CD4-positive, alpha-beta memory T cell (primary cell): ENCODE measurements around the gene FYB2. TPM values are rescaled to one million over a fixed set of nuclear protein-coding genes. Genes with fewer than 3 reads are reported as not detected.

Experiments used
- CTCF ChIA-PET: fragments of 350-600 bp; sonication (Branson Sonifier 250); formaldehyde crosslinking; loops from one replicate; lab custom pipeline; 2021; ENCODE audit warnings: inconsistent platforms; ENCODE audit not compliant: partially characterized antibody; lab: Charles Lee
- POLR2A ChIA-PET: fragments of 350-600 bp; sonication (Branson Sonifier 250); formaldehyde crosslinking; loops from one replicate; lab custom pipeline; 2021; ENCODE audit not compliant: partially characterized antibody; lab: Charles Lee
- DNase-seq, 5 donors: peaks; one replicate each; pipeline versions ENCODE4 v3.0.0 to v3.0.0-alpha.2; 2020 to 2022; ENCODE audit warnings: mixed read lengths in 1 of 5
- H3K27ac ChIP-seq: one replicate; pipeline ENCODE4 v1.7.0; 2013; ENCODE audit warnings: low read depth, low read length
- H3K27me3 ChIP-seq: 2 replicates; pipeline ENCODE4 v1.7.0; 2013; ENCODE audit warnings: mild to moderate bottlenecking, low read length, moderate library complexity; ENCODE audit not compliant: insufficient read depth
- H3K36me3 ChIP-seq: 2 replicates; pipeline ENCODE4 v1.7.0; 2013; ENCODE audit warnings: mild to moderate bottlenecking, low read length, moderate library complexity; ENCODE audit not compliant: insufficient read depth
- H3K4me1 ChIP-seq: 2 replicates; pipeline ENCODE4 v1.7.0; 2013; ENCODE audit warnings: mild to moderate bottlenecking, low read length, moderate library complexity; ENCODE audit not compliant: insufficient read depth
- H3K4me3 ChIP-seq, 2 donors: one replicate each; pipeline ENCODE4 v1.7.0; 2013; ENCODE audit warnings: low read length in 2 of 2, mild to moderate bottlenecking in 1 of 2
- H3K9me3 ChIP-seq, 2 donors: one replicate each; pipeline ENCODE4 v1.7.0; 2013; ENCODE audit warnings: low read length in 2 of 2, control low read depth in 1 of 2; ENCODE audit not compliant: control insufficient read depth in 1 of 2
- H3K27ac Mint-ChIP-seq, 7 donors: one replicate each; pipeline ENCODE4 v1.8.0; 2020 to 2021; ENCODE audit warnings: mixed read lengths in 7 of 7, mild to moderate bottlenecking in 6 of 7, inconsistent platforms in 3 of 7, moderate library complexity in 3 of 7
- H3K27me3 Mint-ChIP-seq, 2 donors: one replicate each; pipeline ENCODE4 v1.8.0; 2020 to 2021; ENCODE audit warnings: mixed read lengths in 2 of 2
- H3K36me3 Mint-ChIP-seq, 2 donors: one replicate each; pipeline ENCODE4 v1.8.0; 2020 to 2021; ENCODE audit warnings: mixed read lengths in 2 of 2, inconsistent platforms in 1 of 2, mild to moderate bottlenecking in 1 of 2
- H3K4me1 Mint-ChIP-seq, 4 donors: one replicate each; pipeline ENCODE4 v1.8.0; 2020 to 2021; ENCODE audit warnings: mixed read lengths in 4 of 4, mild to moderate bottlenecking in 1 of 4
- H3K4me3 Mint-ChIP-seq, 8 donors: one replicate each; pipeline ENCODE4 v1.8.0; 2020 to 2021; ENCODE audit warnings: mixed read lengths in 8 of 8, mild to moderate bottlenecking in 7 of 8, moderate library complexity in 6 of 8, inconsistent platforms in 3 of 8
- H3K9me3 Mint-ChIP-seq, 8 donors: one replicate each; pipeline ENCODE4 v1.8.0; 2020 to 2021; ENCODE audit warnings: mixed read lengths in 8 of 8, mild to moderate bottlenecking in 5 of 8, inconsistent platforms in 3 of 8, moderate library complexity in 1 of 8
- intact Hi-C: fragments of 100-400 bp; cut with micrococcal nuclease; formaldehyde crosslinking; loops from one replicate; pipeline ENCODE4 v1.15.1; 2023
- polyA plus RNA-seq, 2 donors: library from polyadenylated mRNA; unstranded; fragments of 300-500 nt; fragmentation: Illumina TruSeq; gene quantifications; one replicate each; pipeline ENCODE4 v1.2.3, GENCODE V29; 2021
- total RNA-seq, 2 experiments: library from RNA; stranded (reverse); gene quantifications; one replicate each; pipeline ENCODE4 v1.2.3, GENCODE V29; 2021

FYB2 gene
- total and polyA plus RNA-seq, 4 experiments from 2014 or later = not detected

DNA sequence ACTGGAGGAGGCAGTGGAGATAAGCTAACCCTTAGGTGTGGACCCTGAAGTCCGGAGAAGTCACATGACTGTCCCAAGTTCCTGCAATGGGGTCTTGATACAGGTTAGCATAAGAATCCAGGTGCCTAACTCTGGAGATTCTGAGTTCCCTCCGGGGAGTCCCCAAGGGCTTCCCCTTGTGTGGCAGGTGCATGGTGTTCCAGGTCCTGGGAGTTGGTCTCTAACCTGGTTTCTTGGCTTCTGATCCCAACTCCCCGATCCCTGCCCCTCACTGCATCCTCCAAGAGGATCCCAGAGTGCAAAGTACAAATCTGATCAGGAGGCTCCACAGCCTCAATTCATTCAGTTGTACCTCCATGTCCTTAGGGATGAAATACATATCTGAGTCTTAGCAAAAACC is 26.1 kb upstream of the FYB2 start:
- H3K36me3 ChIP-seq = no peaks in the 10 kb centered on the region
- Mint-ChIP-seq H3K27me3 (peaks cover 5 to 13% of the 10 kb centered on the region in 2 donors), H3K9me3 (no peaks in the 10 kb centered on the region), H3K4me1 (no peaks in the 10 kb centered on the region), H3K4me3 (no peak overlapping the region), H3K36me3 (no peaks in the 10 kb centered on the region), H3K27ac (no peak overlapping the region)
- H3K4me1 ChIP-seq = no peaks in the 10 kb centered on the region
- no peaks in the 10 kb centered on the region for H3K9me3 ChIP-seq
- POLR2A ChIA-PET = no interaction called here
- no peak for DNase-seq
- CTCF ChIA-PET = interaction anchor here (5.2 kb wide), 1 partner anchor 13 kb away, joined by 31 read pairs; no protein-coding TSS in a partner anchor
- H3K27ac ChIP-seq = no peak overlapping the region
- no peak overlapping the region for H3K4me3 ChIP-seq
- intact Hi-C loops = no loop called here
- H3K27me3 ChIP-seq = no peaks in the 10 kb centered on the region

DNA sequence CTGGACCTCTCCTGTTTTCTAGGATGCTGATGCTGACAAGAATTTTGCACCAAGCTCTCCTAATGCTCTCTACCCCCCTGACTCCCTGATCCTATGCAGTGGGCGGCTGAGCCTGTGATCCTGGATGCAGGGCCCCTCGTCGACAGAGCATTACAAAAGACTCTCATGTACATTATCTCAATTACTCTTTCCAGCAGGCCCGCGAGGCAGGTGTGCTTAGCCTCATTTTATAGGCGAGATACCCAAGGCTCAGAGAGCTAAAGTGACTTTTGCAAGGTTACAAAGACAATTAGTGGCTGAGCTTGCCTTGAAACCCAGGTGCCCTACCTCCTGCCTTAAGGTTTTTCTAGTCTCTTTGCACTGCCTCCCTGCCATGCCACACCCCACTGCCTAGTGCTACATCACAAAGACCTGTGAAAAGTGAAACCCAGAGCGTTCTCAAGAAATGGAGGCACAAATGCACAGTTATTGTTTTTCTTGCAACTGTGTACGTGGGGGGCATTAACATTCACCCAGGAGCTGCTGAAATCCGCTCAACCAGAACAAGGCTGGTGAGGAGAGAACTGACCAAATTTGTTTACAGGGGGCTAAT is 25.4 kb upstream of the FYB2 start:
- no peak overlapping the region for H3K27ac Mint-ChIP-seq
- Histone ChIP-seq H3K36me3 (no peaks in the 10 kb centered on the region), H3K27me3 (no peaks in the 10 kb centered on the region), H3K4me1 (no peaks in the 10 kb centered on the region), H3K9me3 (no peaks in the 10 kb centered on the region), H3K27ac (no peak overlapping the region), H3K4me3 (no peak overlapping the region)
- intact Hi-C loops = no loop called here
- no peak overlapping the region for H3K4me3 Mint-ChIP-seq
- ChIA-PET CTCF (interaction anchor here (5.2 kb wide), 1 partner anchor 13 kb away, joined by 31 read pairs; no protein-coding TSS in a partner anchor), POLR2A (no interaction called here)
- no peaks in the 10 kb centered on the region for H3K4me1 Mint-ChIP-seq
- DNase-seq = no peak
- H3K27me3 Mint-ChIP-seq = peaks cover 5 to 13% of the 10 kb centered on the region in 2 donors
- peaks cover 0 to 2% (median 0%) of the 10 kb centered on the region in 8 donors for H3K9me3 Mint-ChIP-seq
- no peaks in the 10 kb centered on the region for H3K36me3 Mint-ChIP-seq

DNA sequence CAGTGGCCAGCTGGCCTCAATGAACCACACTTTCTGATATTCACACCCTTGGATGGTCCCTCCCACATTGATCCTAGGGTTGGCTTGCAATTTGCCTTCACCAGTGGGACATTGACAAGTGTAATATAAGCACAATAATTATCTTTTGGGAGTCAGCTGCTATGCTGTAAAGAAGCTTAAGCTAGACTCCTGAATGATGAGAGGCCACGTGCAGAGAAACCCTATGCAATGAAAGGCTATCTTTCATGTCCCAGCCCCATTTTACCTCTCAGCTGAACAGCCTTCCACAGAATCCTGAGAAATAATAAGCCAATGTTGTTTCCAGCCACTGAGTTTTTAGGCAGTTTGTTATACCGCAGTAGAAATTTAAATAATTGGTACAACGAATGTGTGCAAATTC is 24.3 kb upstream of the FYB2 start:
- Histone ChIP-seq H3K9me3 (no peaks in the 10 kb centered on the region), H3K36me3 (no peaks in the 10 kb centered on the region), H3K4me3 (no peak overlapping the region), H3K4me1 (no peaks in the 10 kb centered on the region), H3K27me3 (no peaks in the 10 kb centered on the region), H3K27ac (no peak overlapping the region)
- intact Hi-C loops = no loop called here
- H3K4me1 Mint-ChIP-seq = no peaks in the 10 kb centered on the region
- CTCF ChIA-PET = interaction anchor here (0.8 to 5.2 kb wide), 2 partner anchors 12 to 23 kb away, joined by 3 to 31 read pairs; no protein-coding TSS in a partner anchor
- POLR2A ChIA-PET = no interaction called here
- H3K27ac Mint-ChIP-seq = no peak overlapping the region
- peaks cover 0 to 9% (median 2%) of the 10 kb centered on the region in 8 donors for H3K9me3 Mint-ChIP-seq
- H3K27me3 Mint-ChIP-seq = peaks cover 5 to 14% of the 10 kb centered on the region in 2 donors
- H3K36me3 Mint-ChIP-seq = no peaks in the 10 kb centered on the region
- H3K4me3 Mint-ChIP-seq = no peak overlapping the region
- DNase-seq = no peak

DNA sequence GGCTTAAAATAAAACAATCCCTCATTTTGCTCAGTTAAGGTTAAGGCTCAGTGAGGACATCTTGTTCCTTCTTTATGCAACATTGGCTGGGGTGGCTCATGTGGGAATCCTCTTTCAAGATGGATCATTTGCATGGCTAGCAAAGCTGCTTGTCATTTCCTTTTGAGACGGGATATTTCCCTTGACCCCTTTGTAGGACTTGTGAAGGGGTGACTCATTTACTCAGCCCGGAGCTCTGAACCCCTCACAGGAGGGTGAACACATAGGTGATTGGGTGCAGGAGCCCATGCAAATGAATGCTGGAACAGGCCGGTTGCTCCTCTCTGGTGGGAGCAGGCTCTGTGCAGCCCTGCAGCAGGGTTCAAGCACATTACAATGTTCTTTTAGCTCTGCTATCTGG is 19.6 kb upstream of the FYB2 start:
- H3K4me3 Mint-ChIP-seq = no peak overlapping the region
- no peak overlapping the region for H3K27ac Mint-ChIP-seq
- Histone ChIP-seq H3K36me3 (no peaks in the 10 kb centered on the region), H3K27me3 (no peaks in the 10 kb centered on the region), H3K4me1 (no peaks in the 10 kb centered on the region), H3K9me3 (no peaks in the 10 kb centered on the region), H3K4me3 (no peak overlapping the region), H3K27ac (no peak overlapping the region)
- ChIA-PET CTCF (no interaction called here), POLR2A (no interaction called here)
- peaks cover 5 to 6% of the 10 kb centered on the region in 2 donors for H3K27me3 Mint-ChIP-seq
- H3K4me1 Mint-ChIP-seq = no peaks in the 10 kb centered on the region
- peaks cover 0 to 9% (median 2%) of the 10 kb centered on the region in 8 donors for H3K9me3 Mint-ChIP-seq
- H3K36me3 Mint-ChIP-seq = no peaks in the 10 kb centered on the region
- DNase-seq = no peak
- intact Hi-C loops = no loop called here

DNA sequence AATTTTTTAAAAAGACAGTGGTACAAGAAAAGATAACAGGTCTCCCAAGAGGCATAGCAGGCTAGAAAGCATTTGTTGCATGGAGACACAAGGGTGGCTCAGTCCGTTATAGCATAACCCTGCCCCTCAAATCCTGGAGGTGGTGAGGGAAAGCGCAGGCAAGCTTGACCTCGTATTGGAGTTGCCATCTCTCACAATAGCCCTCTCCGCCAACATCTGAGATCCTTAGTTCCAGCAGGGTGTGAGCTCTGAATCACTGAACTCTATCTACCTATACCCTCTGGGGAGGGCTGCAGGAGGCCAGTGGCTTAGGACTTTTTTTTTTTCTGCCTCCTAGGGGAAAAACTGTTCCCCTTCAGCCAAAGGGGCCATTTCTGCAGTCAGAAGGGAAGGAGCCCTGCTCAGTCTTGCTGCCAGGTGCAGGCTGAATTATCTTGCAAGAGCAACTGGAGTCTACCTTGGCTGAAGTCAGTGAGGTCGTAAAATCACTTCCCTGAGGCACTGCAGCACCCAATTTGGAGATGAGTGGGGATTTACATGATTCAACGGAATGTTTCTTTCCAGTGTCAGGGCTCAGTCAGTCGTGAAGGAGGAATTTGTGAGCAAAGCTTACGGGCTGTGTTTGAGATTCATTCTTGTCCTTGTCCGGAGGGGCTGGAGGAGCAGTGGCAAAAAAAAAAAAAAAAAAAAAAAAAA is 18.2 kb upstream of the FYB2 start:
- POLR2A ChIA-PET = no interaction called here
- intact Hi-C loops = no loop called here
- Histone ChIP-seq H3K9me3 (no peaks in the 10 kb centered on the region), H3K4me1 (no peaks in the 10 kb centered on the region), H3K36me3 (no peaks in the 10 kb centered on the region), H3K27me3 (no peaks in the 10 kb centered on the region), H3K27ac (no peak overlapping the region), H3K4me3 (no peak overlapping the region)
- DNase-seq = no peak
- H3K36me3 Mint-ChIP-seq = no peaks in the 10 kb centered on the region
- H3K4me1 Mint-ChIP-seq = no peaks in the 10 kb centered on the region
- CTCF ChIA-PET = interaction anchor here (2.1 kb wide), 1 partner anchor 12 kb away, joined by 7 read pairs; no protein-coding TSS in a partner anchor
- H3K9me3 Mint-ChIP-seq = peaks cover 0 to 9% (median 2%) of the 10 kb centered on the region in 8 donors
- no peak overlapping the region for H3K4me3 Mint-ChIP-seq
- H3K27ac Mint-ChIP-seq = no peak overlapping the region
- H3K27me3 Mint-ChIP-seq = peaks cover 5 to 6% of the 10 kb centered on the region in 2 donors

DNA sequence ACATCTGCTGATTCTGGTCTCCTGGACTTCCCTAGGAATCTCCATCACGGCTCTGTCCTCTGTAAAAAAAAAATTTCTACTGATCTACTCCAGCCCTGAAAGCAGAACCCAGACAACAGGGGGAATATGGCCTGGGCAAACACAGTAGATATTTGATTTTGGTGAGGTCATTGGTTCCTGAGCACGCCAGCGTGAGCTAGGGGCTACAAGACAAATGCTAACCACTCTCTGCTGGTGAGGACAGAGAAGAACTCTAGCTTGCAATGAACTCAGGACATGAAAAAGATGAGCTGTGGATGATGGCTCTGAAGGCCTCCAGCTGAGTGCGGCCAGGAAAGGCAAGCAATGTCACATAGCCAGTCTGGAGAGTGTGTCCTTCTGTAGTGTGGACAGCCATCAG is 17.2 kb upstream of the FYB2 start:
- CTCF ChIA-PET = interaction anchor here (2.1 kb wide), 1 partner anchor 11 kb away, joined by 7 read pairs; no protein-coding TSS in a partner anchor
- Mint-ChIP-seq H3K27ac (no peak overlapping the region), H3K9me3 (peaks cover 0 to 9% (median 2%) of the 10 kb centered on the region in 8 donors), H3K36me3 (no peaks in the 10 kb centered on the region), H3K4me3 (no peak overlapping the region), H3K4me1 (peaks cover 0 to 5% (median 1%) of the 10 kb centered on the region in 4 donors), H3K27me3 (peaks cover 6% of the 10 kb centered on the region in 2 donors)
- Histone ChIP-seq H3K27ac (no peak overlapping the region), H3K27me3 (no peaks in the 10 kb centered on the region), H3K9me3 (no peaks in the 10 kb centered on the region), H3K36me3 (no peaks in the 10 kb centered on the region), H3K4me1 (no peaks in the 10 kb centered on the region), H3K4me3 (no peak overlapping the region)
- DNase-seq = no peak
- intact Hi-C loops = no loop called here
- POLR2A ChIA-PET = no interaction called here

DNA sequence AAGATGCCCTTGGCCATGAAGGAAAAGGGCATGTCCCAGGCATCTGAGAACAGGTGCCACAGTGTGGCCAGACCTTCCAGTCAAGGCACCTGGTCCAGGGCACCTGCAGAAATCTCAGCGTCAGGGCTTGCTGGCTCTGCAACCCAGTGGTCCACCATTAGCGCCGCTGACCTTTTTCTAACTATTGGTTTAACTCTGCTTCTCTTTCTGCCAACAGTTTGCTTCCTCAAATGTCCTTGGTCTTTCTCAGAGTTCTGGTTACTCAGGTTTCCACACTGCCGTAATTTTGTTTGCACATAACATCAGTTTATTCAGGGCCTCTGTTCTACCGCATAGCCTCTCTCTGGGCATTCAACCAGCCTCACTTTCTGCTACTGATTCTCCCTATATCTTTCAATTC is 16.5 kb upstream of the FYB2 start:
- no peak overlapping the region for H3K4me3 Mint-ChIP-seq

More for the DNA sequence above, 16.5 kb upstream of the FYB2 start:
- H3K36me3 ChIP-seq = no peaks in the 10 kb centered on the region
- ChIA-PET CTCF (interaction anchor here (1.3 kb wide), 1 partner anchor 28 kb away, joined by 4 read pairs; no protein-coding TSS in a partner anchor), POLR2A (no interaction called here)
- H3K4me3 ChIP-seq = no peak overlapping the region
- H3K27me3 ChIP-seq = no peaks in the 10 kb centered on the region
- H3K4me1 ChIP-seq = no peaks in the 10 kb centered on the region
- intact Hi-C loops = no loop called here
- Mint-ChIP-seq H3K4me1 (peaks cover 0 to 5% (median 1%) of the 10 kb centered on the region in 4 donors), H3K9me3 (peaks cover 0 to 9% (median 2%) of the 10 kb centered on the region in 8 donors), H3K27me3 (peaks cover 6 to 9% of the 10 kb centered on the region in 2 donors), H3K27ac (no peak overlapping the region), H3K36me3 (no peaks in the 10 kb centered on the region)
- H3K27ac ChIP-seq = no peak overlapping the region
- DNase-seq = no peak
- H3K9me3 ChIP-seq = no peaks in the 10 kb centered on the region
